ENCODE measurements around the gene PEMT.

GRCh38 chr17:17460038-17460437, 131.5 kb downstream of the PEMT start:
- no peak for TF ChIP-seq CBX5 (IDR thresholded peaks at IDR 0.05; ENCODE audit: borderline replicate concordance, low read depth)
- TF ChIP-seq JUN (IDR thresholded peaks at IDR 0.05; ENCODE audit: borderline replicate concordance, low read depth, low read length): no peak
- TF ChIP-seq JUN (CRISPR knock-in tag; IDR thresholded peaks at IDR 0.05; ENCODE audit: borderline replicate concordance): no peak
- TF ChIP-seq CBX3 (IDR thresholded peaks at IDR 0.05; ENCODE audit: borderline replicate concordance in 1 of 2, low read length in 2 of 2): no peak
- TF ChIP-seq, protein P1, sequence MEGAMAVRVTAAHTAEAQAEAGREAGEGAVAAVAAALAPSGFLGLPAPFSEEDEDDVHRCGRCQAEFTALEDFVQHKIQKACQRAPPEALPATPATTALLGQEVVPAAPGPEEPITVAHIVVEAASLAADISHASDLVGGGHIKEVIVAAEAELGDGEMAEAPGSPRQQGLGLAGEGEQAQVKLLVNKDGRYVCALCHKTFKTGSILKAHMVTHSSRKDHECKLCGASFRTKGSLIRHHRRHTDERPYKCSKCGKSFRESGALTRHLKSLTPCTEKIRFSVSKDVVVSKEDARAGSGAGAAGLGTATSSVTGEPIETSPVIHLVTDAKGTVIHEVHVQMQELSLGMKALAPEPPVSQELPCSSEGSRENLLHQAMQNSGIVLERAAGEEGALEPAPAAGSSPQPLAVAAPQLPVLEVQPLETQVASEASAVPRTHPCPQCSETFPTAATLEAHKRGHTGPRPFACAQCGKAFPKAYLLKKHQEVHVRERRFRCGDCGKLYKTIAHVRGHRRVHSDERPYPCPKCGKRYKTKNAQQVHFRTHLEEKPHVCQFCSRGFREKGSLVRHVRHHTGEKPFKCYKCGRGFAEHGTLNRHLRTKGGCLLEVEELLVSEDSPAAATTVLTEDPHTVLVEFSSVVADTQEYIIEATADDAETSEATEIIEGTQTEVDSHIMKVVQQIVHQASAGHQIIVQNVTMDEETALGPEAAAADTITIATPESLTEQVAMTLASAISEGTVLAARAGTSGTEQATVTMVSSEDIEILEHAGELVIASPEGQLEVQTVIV (CRISPR knock-in tag; IDR thresholded peaks at IDR 0.05; ENCODE audit: borderline replicate concordance): no peak
- TF ChIP-seq POLR2A (conservative IDR thresholded peaks at IDR 0.05): no peak
- TF ChIP-seq KLF16 (IDR thresholded peaks at IDR 0.05): no peak
- no peak for TF ChIP-seq USF2 (CRISPR knock-in tag; IDR thresholded peaks at IDR 0.05)

All from K562 (cell line).